BLaER1 treated with 17β-estradiol and CSF1 and Interleukin-3, amounts not matched to agents 10 nM and 100 nM (cell line): ENCODE data around the gene PHF19.

Source experiments
- H3K27ac ChIP-seq, 11 experiments: shearing (Covaris generic); formaldehyde crosslinking; 2 replicates each; pipeline ENCODE4 v1.8.1; 2022
- H3K27me3 ChIP-seq, 11 experiments: shearing (Covaris generic); formaldehyde crosslinking; 2 replicates each; pipeline ENCODE4 v1.8.1; 2022
- H3K36me3 ChIP-seq, 11 experiments: shearing (Covaris generic); formaldehyde crosslinking; 2 replicates each; pipeline ENCODE4 v1.8.1; 2022
- H3K4me1 ChIP-seq, 10 experiments: shearing (Covaris generic); formaldehyde crosslinking; 2 replicates each; pipeline ENCODE4 v1.8.1; 2022
- H3K4me2 ChIP-seq, 11 experiments: shearing (Covaris generic); formaldehyde crosslinking; 2 replicates each; pipeline ENCODE4 v1.8.1; 2022
- H3K4me3 ChIP-seq, 10 experiments: shearing (Covaris generic); formaldehyde crosslinking; 2 replicates each; pipeline ENCODE4 v1.8.1; 2022
- H3K9ac ChIP-seq, 11 experiments: shearing (Covaris generic); formaldehyde crosslinking; 2 replicates each; pipeline ENCODE4 v1.8.1; 2022
- H3K9me3 ChIP-seq, 11 experiments: shearing (Covaris generic); formaldehyde crosslinking; replicated peaks in 1 of 11; 2 replicates each; pipeline ENCODE4 v1.8.1; 2022
- H4K20me1 ChIP-seq, 11 experiments: shearing (Covaris generic); formaldehyde crosslinking; 2 replicates each; pipeline ENCODE4 v1.8.1; 2022
- Cebpa-rat ChIP-seq, 11 experiments: shearing (Covaris generic); IDR thresholded peaks; 2 replicates each; pipeline ENCODE4 v1.8.1; 2022

The PHF19 gene

DNA sequence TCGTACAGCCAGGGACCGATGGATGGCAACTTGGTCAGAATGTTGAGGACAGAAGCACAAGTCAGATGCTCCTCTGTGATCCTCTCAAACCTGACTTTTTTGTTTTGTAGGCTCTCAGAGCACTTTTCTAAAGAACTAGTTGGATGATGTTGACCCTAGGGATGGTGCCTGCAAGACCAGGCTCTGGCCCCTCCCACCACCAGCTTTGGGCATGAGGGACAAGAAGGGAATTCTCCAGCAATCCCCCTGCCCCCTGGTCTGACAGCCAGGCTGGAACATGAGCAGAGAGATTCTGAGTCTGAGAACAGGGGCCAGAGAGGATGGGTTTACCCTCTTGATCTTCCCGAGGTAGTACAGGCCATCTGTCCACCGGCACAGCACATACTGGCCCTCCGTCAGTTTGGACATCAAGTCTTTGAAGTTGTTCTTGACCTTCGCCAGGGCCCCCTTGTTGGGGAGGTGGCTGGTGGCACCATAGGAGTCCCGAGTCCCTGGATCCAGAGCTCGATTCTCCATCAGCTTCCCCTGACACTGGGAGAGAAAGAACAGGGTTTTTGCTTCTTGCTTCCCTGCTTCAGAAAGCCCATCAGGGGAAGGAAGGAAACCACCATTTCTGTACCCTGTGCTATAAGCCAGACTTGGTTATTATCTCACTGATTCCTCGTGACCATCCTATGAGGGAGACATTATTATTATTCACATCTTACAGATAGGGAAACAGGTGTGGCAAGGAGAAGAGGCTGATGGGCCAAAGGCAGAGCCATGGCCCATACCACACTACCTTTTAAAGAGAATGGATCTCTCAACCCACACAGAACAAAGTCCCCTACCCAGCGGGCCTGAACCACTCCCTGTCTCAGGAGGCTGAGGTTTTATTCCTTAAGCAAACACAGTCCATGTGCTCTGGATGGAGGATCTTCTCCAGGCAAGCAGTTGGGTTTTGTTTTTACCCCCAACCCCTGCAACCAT is 2.5 kb downstream of the PHF19 start:
- no peak for TF ChIP-seq Cebpa-rat (IDR thresholded peaks at IDR 0.05)
- H3K36me3 ChIP-seq = peaks cover 23 to 58% (median 52%) of the 10 kb centered on the region in 11 experiments; a peak in 21 of 22 replicates
- H3K27ac ChIP-seq = peak overlapping the region in 9 of 11 experiments; percentile 15 to 98 (median 95); a peak in 14 of 22 replicates
- peaks cover 0 to 9% (median 0%) of the 10 kb centered on the region in 11 experiments; a peak in 1 of 22 replicates for H4K20me1 ChIP-seq
- H3K4me3 ChIP-seq = peak overlapping the region in 1 of 10 experiments; percentile 81; a peak in 1 of 20 replicates
- H3K27me3 ChIP-seq = no peaks in the 10 kb centered on the region
- no peaks in the 10 kb centered on the region for H3K9me3 ChIP-seq
- peaks cover 42 to 65% (median 60%) of the 10 kb centered on the region in 10 experiments for H3K4me1 ChIP-seq
- peak overlapping the region; percentile 3 to 97 (median 87); a peak in 21 of 22 replicates for H3K4me2 ChIP-seq
- peak overlapping the region in 9 of 11 experiments; percentile 26 to 96 (median 92); a peak in 14 of 22 replicates for H3K9ac ChIP-seq

DNA sequence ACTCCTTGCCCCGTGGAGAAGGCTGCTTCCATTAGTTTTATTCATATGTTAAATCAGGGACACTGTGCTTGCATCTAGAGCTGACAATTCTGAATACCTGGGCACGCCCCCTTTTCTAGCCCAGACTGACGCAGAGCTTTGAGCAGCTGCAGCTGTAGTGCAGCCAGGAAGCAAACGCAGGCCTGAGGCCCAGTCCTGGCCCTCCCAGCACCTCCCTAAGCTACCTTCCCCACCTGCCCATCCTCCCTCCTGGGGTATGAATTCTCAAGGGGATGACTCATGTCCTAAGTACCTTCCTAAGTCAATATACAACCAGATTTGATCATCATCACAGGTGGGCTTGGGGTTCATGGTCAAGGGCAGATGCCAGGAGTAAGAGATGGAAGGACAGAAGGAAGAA is 3.5 kb downstream of the PHF19 start:
- Histone ChIP-seq H3K27me3 (no peaks in the 10 kb centered on the region), H3K9ac (peak overlapping the region in 2 of 11 experiments; percentile 26 to 36; a peak in 3 of 22 replicates), H4K20me1 (peaks cover 0 to 9% (median 0%) of the 10 kb centered on the region in 11 experiments; a peak in 1 of 22 replicates), H3K4me2 (0 out of 22 replicates have a peak overlapping the region, but pooled peaks of 2 of the 11 experiments have one; percentile 5 to 83), H3K4me1 (peaks cover 43 to 62% (median 56%) of the 10 kb centered on the region in 10 experiments), H3K9me3 (no peaks in the 10 kb centered on the region), H3K27ac (peak overlapping the region in 3 of 11 experiments; percentile 30 to 98 (median 91); a peak in 2 of 22 replicates), H3K36me3 (peaks cover 23 to 60% (median 53%) of the 10 kb centered on the region in 11 experiments; a peak in 21 of 22 replicates), H3K4me3 (no peak overlapping the region)
- TF ChIP-seq Cebpa-rat (IDR thresholded peaks at IDR 0.05) = no peak

- Histone ChIP-seq H3K27me3 (no peaks in the 10 kb centered on the region), H3K27ac (peak overlapping the region in 2 of 11 experiments; percentile 8 to 30; a peak in 2 of 22 replicates), H3K36me3 (peaks cover 23 to 60% (median 53%) of the 10 kb centered on the region in 11 experiments; a peak in 21 of 22 replicates), H3K9me3 (no peaks in the 10 kb centered on the region), H3K9ac (no peak overlapping the region), H4K20me1 (peaks cover 0 to 9% (median 0%) of the 10 kb centered on the region in 11 experiments; a peak in 1 of 22 replicates), H3K4me1 (peaks cover 43 to 62% (median 55%) of the 10 kb centered on the region in 10 experiments), H3K4me2 (0 out of 22 replicates have a peak overlapping the region, but pooled peaks of 2 of the 11 experiments have one; percentile 5 to 83), H3K4me3 (no peak overlapping the region)
- no peak for TF ChIP-seq Cebpa-rat (IDR thresholded peaks at IDR 0.05)
Observed at GRCh38 chr9:120872791-120873502, 4.0 kb downstream of the PHF19 start.

- Histone ChIP-seq H3K4me3 (no peak overlapping the region), H3K4me2 (peak overlapping the region; percentile 63 to 91 (median 85); a peak in 20 of 22 replicates), H3K4me1 (peaks cover 30 to 48% (median 46%) of the 10 kb centered on the region in 10 experiments), H4K20me1 (peaks cover 0 to 15% (median 0%) of the 10 kb centered on the region in 11 experiments; a peak in 1 of 22 replicates), H3K36me3 (peaks cover 41 to 81% (median 77%) of the 10 kb centered on the region in 11 experiments), H3K9ac (peak overlapping the region in 6 of 11 experiments; percentile 2 to 78 (median 70); a peak in 5 of 22 replicates), H3K9me3 (no peaks in the 10 kb centered on the region), H3K27ac (peak overlapping the region in 8 of 11 experiments; percentile 65 to 79 (median 72); a peak in 15 of 22 replicates), H3K27me3 (no peaks in the 10 kb centered on the region)
- TF ChIP-seq Cebpa-rat (IDR thresholded peaks at IDR 0.05) = no peak
Observed at GRCh38 chr9:120870206-120870605, 6.8 kb downstream of the PHF19 start.

GRCh38 chr9:120869726-120870125 is 7.3 kb downstream of the PHF19 start:
- Histone ChIP-seq H3K4me2 (peak overlapping the region; percentile 63 to 91 (median 85)), H3K9ac (peak overlapping the region in 9 of 11 experiments; percentile 64 to 78 (median 73); a peak in 12 of 22 replicates), H3K36me3 (peaks cover 44 to 83% (median 76%) of the 10 kb centered on the region in 11 experiments), H3K9me3 (no peaks in the 10 kb centered on the region), H3K27me3 (no peaks in the 10 kb centered on the region), H3K4me3 (peak overlapping the region in 3 of 10 experiments; percentile 61 to 70 (median 64); a peak in 3 of 20 replicates), H3K4me1 (peaks cover 25 to 43% (median 41%) of the 10 kb centered on the region in 10 experiments), H4K20me1 (peaks cover 0 to 15% (median 0%) of the 10 kb centered on the region in 11 experiments; a peak in 1 of 22 replicates), H3K27ac (peak overlapping the region in 9 of 11 experiments; percentile 65 to 79 (median 70); a peak in 18 of 22 replicates)
- no peak for TF ChIP-seq Cebpa-rat (IDR thresholded peaks at IDR 0.05)

DNA sequence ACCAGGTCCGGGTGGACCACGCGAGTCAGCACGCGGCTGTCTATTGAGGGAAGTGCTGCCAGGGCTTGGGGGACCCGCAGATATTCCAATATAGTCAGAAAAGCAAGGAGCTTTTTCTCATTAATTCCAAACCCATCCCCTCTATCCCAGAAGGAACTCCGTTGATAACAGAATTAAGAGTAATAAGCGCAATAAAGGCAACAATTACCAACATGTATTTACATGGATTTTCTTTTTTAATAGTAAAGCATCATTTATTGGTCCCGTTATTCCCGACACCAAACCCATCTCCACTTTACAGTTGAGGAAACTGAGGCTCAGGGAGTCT is 7.7 kb downstream of the PHF19 start:
- Histone ChIP-seq H3K9ac (peak overlapping the region; percentile 64 to 78 (median 72); a peak in 21 of 22 replicates), H3K4me2 (peak overlapping the region; percentile 63 to 91 (median 85)), H4K20me1 (peaks cover 0 to 15% (median 0%) of the 10 kb centered on the region in 11 experiments; a peak in 1 of 22 replicates), H3K4me1 (peaks cover 21 to 39% (median 37%) of the 10 kb centered on the region in 10 experiments), H3K27ac (peak overlapping the region in 10 of 11 experiments; percentile 57 to 79 (median 70); a peak in 21 of 22 replicates), H3K4me3 (peak overlapping the region; percentile 49 to 70 (median 61)), H3K36me3 (peaks cover 44 to 82% (median 75%) of the 10 kb centered on the region in 11 experiments), H3K27me3 (no peaks in the 10 kb centered on the region), H3K9me3 (no peaks in the 10 kb centered on the region)
- no peak for TF ChIP-seq Cebpa-rat (IDR thresholded peaks at IDR 0.05)

DNA sequence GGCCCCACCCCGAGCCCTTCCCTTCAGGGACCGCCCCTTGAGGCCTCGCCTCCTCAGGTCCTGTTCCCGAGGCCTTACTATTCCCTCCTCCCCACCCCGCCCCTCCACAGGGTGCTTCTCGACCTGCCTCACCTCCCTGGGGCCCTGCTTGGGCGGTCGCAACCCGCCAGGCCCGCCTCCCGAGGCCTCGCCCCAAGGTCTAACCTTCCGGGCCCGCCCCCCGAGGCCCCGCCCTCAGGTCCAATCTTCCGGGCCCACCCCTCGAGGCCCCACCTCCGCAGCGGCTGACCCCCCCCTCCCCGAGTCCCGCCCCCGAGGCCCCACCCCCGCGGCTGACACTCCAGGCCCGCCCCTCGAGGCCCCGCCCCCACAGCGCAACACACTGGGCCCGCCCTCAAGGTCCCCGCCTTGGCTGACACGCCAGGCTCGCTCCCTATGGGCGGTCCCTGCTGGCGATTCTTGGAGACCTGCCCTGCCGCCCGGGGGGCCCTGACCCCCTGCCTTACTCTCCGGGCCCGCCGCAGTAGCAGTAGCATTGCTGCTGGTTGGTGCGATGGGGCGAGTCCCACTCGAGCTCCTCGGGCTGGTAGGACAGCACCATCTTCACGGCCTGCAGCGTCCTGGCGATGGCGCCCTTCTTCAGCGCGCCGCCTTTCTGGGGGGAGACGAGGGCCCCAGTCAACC is 8.2 kb downstream of the PHF19 start:
- H3K27me3 ChIP-seq = no peaks in the 10 kb centered on the region
- no peak for TF ChIP-seq Cebpa-rat (IDR thresholded peaks at IDR 0.05)
- no peaks in the 10 kb centered on the region for H3K9me3 ChIP-seq
- peaks cover 44 to 82% (median 75%) of the 10 kb centered on the region in 11 experiments for H3K36me3 ChIP-seq
- peak overlapping the region; percentile 51 to 70 (median 61) for H3K4me3 ChIP-seq
- peak overlapping the region; percentile 66 to 79 (median 75); a peak in 21 of 22 replicates for H3K27ac ChIP-seq
- peak overlapping the region; percentile 64 to 78 (median 73); a peak in 21 of 22 replicates for H3K9ac ChIP-seq
- peaks cover 0 to 15% (median 0%) of the 10 kb centered on the region in 11 experiments; a peak in 2 of 22 replicates for H4K20me1 ChIP-seq
- peaks cover 20 to 34% (median 32%) of the 10 kb centered on the region in 10 experiments for H3K4me1 ChIP-seq
- H3K4me2 ChIP-seq = peak overlapping the region; percentile 77 to 94 (median 85)
